Uterus (tissue), 4 donors: ENCODE measurements around the gene PDLIM5. TPM values are rescaled to one million over a fixed set of nuclear protein-coding genes. Genes with fewer than 3 reads are reported as not detected.
A peak's percentile ranks its signal among the peaks of the same experiment; 100 is the strongest.
"Not testable (repeated sequence)": the region's sequence is repeated elsewhere in the genome, so short reads cannot be mapped to it uniquely, and the experiment has no call there.

Experiments
- DNase-seq, 2 donors: peaks; one replicate each; pipeline ENCODE4 v3.0.0-alpha.2; 2019 to 2020
- H3K27ac ChIP-seq, 2 donors: fragments of 200-600 bp; sonication (generic); 1 replicate in 1 of 2; 2 replicates in 1 of 2; pipeline ENCODE4 v1.5.1; 2016 to 2018
- H3K27me3 ChIP-seq, 2 donors: fragments of 200-600 bp; sonication (generic); one replicate each; pipeline ENCODE4 v1.5.1; 2018 to 2019; ENCODE audit warnings: control low read depth in 1 of 2
- H3K36me3 ChIP-seq, 2 donors: fragments of 200-600 bp; sonication (generic); one replicate each; pipeline ENCODE4 v1.5.1; 2019; ENCODE audit warnings: control low read depth in 1 of 2
- H3K4me1 ChIP-seq, 2 donors: fragments of 200-600 bp; sonication (generic); one replicate each; pipeline ENCODE4 v1.5.1; 2018 to 2019; ENCODE audit warnings: control low read depth in 1 of 2
- H3K4me3 ChIP-seq, 2 donors: fragments of 200-600 bp; sonication (generic); 1 replicate in 1 of 2; 2 replicates in 1 of 2; pipeline ENCODE4 v1.5.1; 2018 to 2019; ENCODE audit warnings: mild to moderate bottlenecking in 1 of 2
- H3K9me3 ChIP-seq, 2 donors: fragments of 200-600 bp; sonication (generic); one replicate each; pipeline ENCODE4 v1.5.1; 2019; ENCODE audit warnings: control low read depth in 1 of 2
- CTCF ChIP-seq, 4 experiments: fragments of 200-600 bp in 2 of 4; fragments of 450-650 bp in 2 of 4; sonication (generic) in 2 of 4; IDR thresholded peaks; one replicate each; pipeline ENCODE4 v1.5.1; 2016 to 2019; ENCODE audit warnings: antibody characterized with exemption in 4 of 4, mild to moderate bottlenecking in 2 of 4, moderate library complexity in 1 of 4
- POLR2A ChIP-seq, 2 donors: fragments of 450-650 bp; IDR thresholded peaks; one replicate each; pipeline ENCODE4 v1.6.1; 2016; ENCODE audit warnings: antibody characterized with exemption in 2 of 2, mild to moderate bottlenecking in 1 of 2, moderate library complexity in 1 of 2
- intact Hi-C: fragments of 100-400 bp; cut with DNase I; formaldehyde crosslinking; loops from one replicate; pipeline ENCODE4 v1.15.1; 2023; ENCODE audit warnings: low total_unique reads
- total RNA-seq, 4 donors: library from RNA; depleted of rRNA in 3 of 4; stranded (reverse); fragments of >200 nt in 3 of 4; gene quantifications; one replicate each; pipeline versions ENCODE4 v1.1.0 to v1.2.4, GENCODE V29; 2014 to 2023
- donor health status: DM: yes; HTN: yes; CAD: no.

PDLIM5 gene
- total RNA-seq, 4 donors from 2014 or later, result 90.8 to 571 (median 351) TPM

GRCh38 chr4:94507281-94507680 lies 55.5 kb downstream of the PDLIM5 start:
- H3K4me3 ChIP-seq, result no peak overlapping the region
- no peaks in the 10 kb centered on the region for H3K27me3 ChIP-seq
- peaks cover 0 to 29% of the 10 kb centered on the region in 2 donors for H3K4me1 ChIP-seq
- intact Hi-C loops, result no loop called here
- H3K36me3 ChIP-seq, result no peaks in the 10 kb centered on the region
- no peaks in the 10 kb centered on the region for H3K9me3 ChIP-seq
- H3K27ac ChIP-seq, result peak overlapping the region; percentile 82 to 99
- no peak for DNase-seq
- no peak for TF ChIP-seq POLR2A (IDR thresholded peaks at IDR 0.05)

DNA sequence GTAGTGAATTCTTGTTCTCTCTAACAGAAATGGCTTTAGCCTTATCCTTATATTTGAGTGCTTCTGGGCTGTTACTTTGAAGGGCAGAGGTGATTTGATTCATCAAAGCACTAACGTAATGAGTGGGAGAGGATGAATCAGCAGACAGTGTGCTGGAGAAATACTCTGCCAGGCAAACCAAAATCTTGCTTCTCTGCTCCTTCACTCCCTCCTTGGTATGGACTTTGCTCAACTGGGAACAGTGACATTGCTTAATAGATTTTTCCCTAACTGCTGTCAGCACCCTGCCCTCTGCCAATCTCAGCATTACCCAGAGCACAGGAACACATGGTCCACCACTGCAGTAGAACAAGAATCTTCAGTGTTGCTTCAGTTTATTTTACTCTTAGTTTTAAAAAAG lies 56.0 kb downstream of the PDLIM5 start:
- no peaks in the 10 kb centered on the region for H3K36me3 ChIP-seq
- H3K4me1 ChIP-seq, result peaks cover 0 to 29% of the 10 kb centered on the region in 2 donors
- H3K9me3 ChIP-seq, result no peaks in the 10 kb centered on the region
- peak overlapping the region; percentile 82 to 99 for H3K27ac ChIP-seq
- intact Hi-C loops, result no loop called here
- TF ChIP-seq CTCF (IDR thresholded peaks at IDR 0.05) (no peak), POLR2A (IDR thresholded peaks at IDR 0.05) (no peak)
- no peak overlapping the region for H3K4me3 ChIP-seq
- no peaks in the 10 kb centered on the region for H3K27me3 ChIP-seq
- DNase-seq, result peak; percentile 55 to 71

- Histone ChIP-seq H3K4me3 (no peak overlapping the region), H3K9me3 (no peaks in the 10 kb centered on the region), H3K27ac (peak overlapping the region; percentile 82 to 99), H3K4me1 (peaks cover 0 to 29% of the 10 kb centered on the region in 2 donors), H3K36me3 (no peaks in the 10 kb centered on the region), H3K27me3 (no peaks in the 10 kb centered on the region)
- intact Hi-C loops, result no loop called here
- no peak for TF ChIP-seq CTCF (IDR thresholded peaks at IDR 0.05)
- no peak for TF ChIP-seq POLR2A (IDR thresholded peaks at IDR 0.05)
- no peak for DNase-seq
Observed at GRCh38 chr4:94508296-94508695, 56.6 kb downstream of the PDLIM5 start.

DNA sequence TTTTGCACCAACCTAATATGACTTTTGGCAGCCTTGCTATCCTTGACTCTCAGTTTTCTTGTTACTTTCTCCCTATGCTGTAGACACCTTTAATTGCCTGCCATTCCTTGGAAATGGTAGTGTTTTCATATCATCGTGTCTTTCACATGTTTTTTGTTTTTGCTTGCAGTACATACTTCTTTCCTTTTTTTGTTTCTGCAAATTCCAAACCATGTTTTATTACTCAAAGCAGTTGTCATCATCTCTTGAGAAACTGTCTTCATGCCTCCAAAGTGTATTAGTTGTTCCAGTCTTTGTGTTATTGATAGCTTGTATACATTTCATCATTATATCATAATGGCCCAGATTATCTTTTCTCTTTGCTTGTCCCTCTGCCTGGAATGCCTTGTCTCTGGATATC lies 57.1 kb downstream of the PDLIM5 start:
- Histone ChIP-seq H3K4me1 (peaks cover 0 to 29% of the 10 kb centered on the region in 2 donors), H3K4me3 (no peak overlapping the region), H3K27ac (peak overlapping the region; percentile 82 to 99), H3K27me3 (no peaks in the 10 kb centered on the region), H3K36me3 (no peaks in the 10 kb centered on the region), H3K9me3 (no peaks in the 10 kb centered on the region)
- no peak for TF ChIP-seq POLR2A (IDR thresholded peaks at IDR 0.05)
- TF ChIP-seq CTCF (IDR thresholded peaks at IDR 0.05), result no peak
- no peak for DNase-seq
- intact Hi-C loops, result no loop called here

DNA sequence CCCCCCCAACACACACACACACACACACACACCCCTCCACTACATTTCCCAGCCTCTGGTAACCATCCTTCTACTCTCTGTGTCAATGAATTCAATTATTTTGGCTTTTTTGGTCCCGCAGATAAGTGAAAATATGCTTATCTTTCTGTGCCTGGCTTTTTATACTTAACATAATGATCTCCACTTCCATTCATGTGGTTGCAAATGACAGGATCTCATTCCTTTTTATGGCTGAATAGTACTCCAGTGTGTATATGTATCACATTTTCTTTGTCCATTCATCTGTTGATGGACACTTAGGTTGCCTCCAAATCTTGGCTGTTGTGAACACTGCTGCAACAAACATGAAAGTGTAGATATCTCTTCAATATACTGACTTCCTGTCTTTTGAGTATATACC lies 59.8 kb downstream of the PDLIM5 start:
- peaks cover 0 to 25% of the 10 kb centered on the region in 2 donors for H3K4me1 ChIP-seq
- H3K9me3 ChIP-seq, result no peaks in the 10 kb centered on the region
- TF ChIP-seq CTCF (IDR thresholded peaks at IDR 0.05), result no peak
- no peak for TF ChIP-seq POLR2A (IDR thresholded peaks at IDR 0.05)
- H3K27me3 ChIP-seq, result no peaks in the 10 kb centered on the region
- H3K4me3 ChIP-seq, result no peak overlapping the region
- no peak for DNase-seq
- H3K36me3 ChIP-seq, result no peaks in the 10 kb centered on the region
- intact Hi-C loops, result no loop called here
- H3K27ac ChIP-seq, result peak overlapping the region in 1 of 2 donors; percentile 99

- peaks cover 0 to 23% of the 10 kb centered on the region in 2 donors for H3K4me1 ChIP-seq
- intact Hi-C loops, DNase-seq: not testable (repeated sequence)
Observed at GRCh38 chr4:94513532-94513931, 61.8 kb downstream of the PDLIM5 start.

More at GRCh38 chr4:94513532-94513931, 61.8 kb downstream of the PDLIM5 start:
- H3K9me3 ChIP-seq, H3K36me3 ChIP-seq, H3K4me3 ChIP-seq, H3K27me3 ChIP-seq: not testable (repeated sequence)
- peak overlapping the region in 1 of 2 donors; percentile 99 for H3K27ac ChIP-seq
